ENCODE data around the gene ERBB4.

ERBB4 gene

DNA sequence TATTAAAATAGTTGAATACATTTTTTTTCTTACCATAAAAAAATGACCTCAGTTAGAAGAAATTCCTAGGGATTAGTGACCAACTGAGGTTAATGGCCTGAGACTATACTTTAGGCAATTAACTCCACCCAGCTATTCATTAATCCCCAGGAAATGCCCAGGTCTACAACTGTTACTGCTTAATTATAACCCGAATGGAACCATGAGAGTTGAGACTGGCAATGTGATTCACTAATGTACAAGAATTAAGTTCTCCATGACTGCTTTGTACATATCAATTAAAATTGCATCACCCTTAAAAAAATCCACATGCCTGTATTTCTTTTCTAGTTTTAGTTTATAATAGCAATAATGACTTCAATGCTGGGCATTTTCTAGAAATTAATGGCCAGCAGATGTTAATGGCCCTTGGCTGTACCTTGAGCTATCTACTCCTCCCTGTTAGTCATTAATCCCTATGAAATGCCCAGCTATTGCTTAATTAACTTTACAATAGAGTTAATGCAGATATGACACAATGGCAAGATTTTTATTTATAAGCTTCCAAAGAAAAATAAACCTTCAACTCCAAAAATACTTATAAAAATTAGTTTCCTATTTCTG lies 44.1 kb downstream of the ERBB4 start (continued):
- TF ChIP-seq CREB5 (CRISPR knock-in tag; IDR thresholded peaks at IDR 0.05; ENCODE audit: low read depth) = no peak
- TF ChIP-seq, protein P1, sequence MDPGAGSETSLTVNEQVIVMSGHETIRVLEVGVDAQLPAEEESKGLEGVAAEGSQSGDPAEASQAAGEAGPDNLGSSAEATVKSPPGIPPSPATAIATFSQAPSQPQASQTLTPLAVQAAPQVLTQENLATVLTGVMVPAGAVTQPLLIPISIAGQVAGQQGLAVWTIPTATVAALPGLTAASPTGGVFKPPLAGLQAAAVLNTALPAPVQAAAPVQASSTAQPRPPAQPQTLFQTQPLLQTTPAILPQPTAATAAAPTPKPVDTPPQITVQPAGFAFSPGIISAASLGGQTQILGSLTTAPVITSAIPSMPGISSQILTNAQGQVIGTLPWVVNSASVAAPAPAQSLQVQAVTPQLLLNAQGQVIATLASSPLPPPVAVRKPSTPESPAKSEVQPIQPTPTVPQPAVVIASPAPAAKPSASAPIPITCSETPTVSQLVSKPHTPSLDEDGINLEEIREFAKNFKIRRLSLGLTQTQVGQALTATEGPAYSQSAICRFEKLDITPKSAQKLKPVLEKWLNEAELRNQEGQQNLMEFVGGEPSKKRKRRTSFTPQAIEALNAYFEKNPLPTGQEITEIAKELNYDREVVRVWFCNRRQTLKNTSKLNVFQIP (CRISPR knock-in tag; IDR thresholded peaks at IDR 0.05; ENCODE audit: borderline replicate concordance, low read depth) = no peak

- TF ChIP-seq ZNF565 (CRISPR knock-in tag; conservative IDR thresholded peaks at IDR 0.05; ENCODE audit: low read depth) = no peak
- TF ChIP-seq CREB5 (CRISPR knock-in tag; IDR thresholded peaks at IDR 0.05; ENCODE audit: low read depth) = no peak
- TF ChIP-seq ESRRG (CRISPR knock-in tag; IDR thresholded peaks at IDR 0.05) = no peak
- TF ChIP-seq RARB (CRISPR knock-in tag; IDR thresholded peaks at IDR 0.05) = no peak
- TF ChIP-seq, protein P1 (CRISPR knock-in tag; IDR thresholded peaks at IDR 0.05; ENCODE audit: borderline replicate concordance, low read depth) = no peak
- no peak for TF ChIP-seq CSRNP3 (CRISPR knock-in tag; IDR thresholded peaks at IDR 0.05)
- no peak for TF ChIP-seq GLIS3 (CRISPR knock-in tag; IDR thresholded peaks at IDR 0.05)
- TF ChIP-seq ARNTL (CRISPR knock-in tag; IDR thresholded peaks at IDR 0.05; ENCODE audit: borderline replicate concordance, low read depth) = no peak
- no peak for TF ChIP-seq ZNF70 (CRISPR knock-in tag; IDR thresholded peaks at IDR 0.05)
- TF ChIP-seq SNAI2 (CRISPR knock-in tag; IDR thresholded peaks at IDR 0.05) = no peak
- no peak for TF ChIP-seq ISL1 (CRISPR knock-in tag; IDR thresholded peaks at IDR 0.05)
- ATAC-seq = no peak
Observed at GRCh38 chr2:212489719-212490346, 48.8 kb downstream of the ERBB4 start.

GRCh38 chr2:212488611-212489010 lies 50.0 kb downstream of the ERBB4 start:
- TF ChIP-seq BACH2 (CRISPR knock-in tag; IDR thresholded peaks at IDR 0.05; ENCODE audit: borderline replicate concordance) (no peak), RARB (CRISPR knock-in tag; IDR thresholded peaks at IDR 0.05) (no peak), PPARA (CRISPR knock-in tag; IDR thresholded peaks at IDR 0.05; ENCODE audit: borderline replicate concordance) (no peak), CSDC2 (CRISPR knock-in tag; IDR thresholded peaks at IDR 0.05) (no peak), SNAI2 (CRISPR knock-in tag; IDR thresholded peaks at IDR 0.05) (no peak), ZFP3 (CRISPR knock-in tag; IDR thresholded peaks at IDR 0.05) (no peak), ZC3H10 (CRISPR knock-in tag; IDR thresholded peaks at IDR 0.05) (no peak), ZNF8 (CRISPR knock-in tag; IDR thresholded peaks at IDR 0.05) (no peak), ZFP30 (CRISPR knock-in tag; IDR thresholded peaks at IDR 0.05) (no peak), CREB5 (CRISPR knock-in tag; IDR thresholded peaks at IDR 0.05; ENCODE audit: low read depth) (no peak)
- TF ChIP-seq, protein P2, sequence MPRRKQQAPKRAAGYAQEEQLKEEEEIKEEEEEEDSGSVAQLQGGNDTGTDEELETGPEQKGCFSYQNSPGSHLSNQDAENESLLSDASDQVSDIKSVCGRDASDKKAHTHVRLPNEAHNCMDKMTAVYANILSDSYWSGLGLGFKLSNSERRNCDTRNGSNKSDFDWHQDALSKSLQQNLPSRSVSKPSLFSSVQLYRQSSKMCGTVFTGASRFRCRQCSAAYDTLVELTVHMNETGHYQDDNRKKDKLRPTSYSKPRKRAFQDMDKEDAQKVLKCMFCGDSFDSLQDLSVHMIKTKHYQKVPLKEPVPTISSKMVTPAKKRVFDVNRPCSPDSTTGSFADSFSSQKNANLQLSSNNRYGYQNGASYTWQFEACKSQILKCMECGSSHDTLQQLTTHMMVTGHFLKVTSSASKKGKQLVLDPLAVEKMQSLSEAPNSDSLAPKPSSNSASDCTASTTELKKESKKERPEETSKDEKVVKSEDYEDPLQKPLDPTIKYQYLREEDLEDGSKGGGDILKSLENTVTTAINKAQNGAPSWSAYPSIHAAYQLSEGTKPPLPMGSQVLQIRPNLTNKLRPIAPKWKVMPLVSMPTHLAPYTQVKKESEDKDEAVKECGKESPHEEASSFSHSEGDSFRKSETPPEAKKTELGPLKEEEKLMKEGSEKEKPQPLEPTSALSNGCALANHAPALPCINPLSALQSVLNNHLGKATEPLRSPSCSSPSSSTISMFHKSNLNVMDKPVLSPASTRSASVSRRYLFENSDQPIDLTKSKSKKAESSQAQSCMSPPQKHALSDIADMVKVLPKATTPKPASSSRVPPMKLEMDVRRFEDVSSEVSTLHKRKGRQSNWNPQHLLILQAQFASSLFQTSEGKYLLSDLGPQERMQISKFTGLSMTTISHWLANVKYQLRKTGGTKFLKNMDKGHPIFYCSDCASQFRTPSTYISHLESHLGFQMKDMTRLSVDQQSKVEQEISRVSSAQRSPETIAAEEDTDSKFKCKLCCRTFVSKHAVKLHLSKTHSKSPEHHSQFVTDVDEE (CRISPR knock-in tag; IDR thresholded peaks at IDR 0.05) = no peak
- no peak for ATAC-seq

Data from SK-N-SH treated with all-trans-retinoic acid at 6 μM for 48 hours (cell line).